ENCODE measurements around the gene GLRX2. TPM values are rescaled to one million over a fixed set of nuclear protein-coding genes. Genes with fewer than 3 reads are reported as not detected.

The GLRX2 gene
- total RNA-seq, 2 experiments from 2014 or later: 11.0 to 24.0 TPM

DNA sequence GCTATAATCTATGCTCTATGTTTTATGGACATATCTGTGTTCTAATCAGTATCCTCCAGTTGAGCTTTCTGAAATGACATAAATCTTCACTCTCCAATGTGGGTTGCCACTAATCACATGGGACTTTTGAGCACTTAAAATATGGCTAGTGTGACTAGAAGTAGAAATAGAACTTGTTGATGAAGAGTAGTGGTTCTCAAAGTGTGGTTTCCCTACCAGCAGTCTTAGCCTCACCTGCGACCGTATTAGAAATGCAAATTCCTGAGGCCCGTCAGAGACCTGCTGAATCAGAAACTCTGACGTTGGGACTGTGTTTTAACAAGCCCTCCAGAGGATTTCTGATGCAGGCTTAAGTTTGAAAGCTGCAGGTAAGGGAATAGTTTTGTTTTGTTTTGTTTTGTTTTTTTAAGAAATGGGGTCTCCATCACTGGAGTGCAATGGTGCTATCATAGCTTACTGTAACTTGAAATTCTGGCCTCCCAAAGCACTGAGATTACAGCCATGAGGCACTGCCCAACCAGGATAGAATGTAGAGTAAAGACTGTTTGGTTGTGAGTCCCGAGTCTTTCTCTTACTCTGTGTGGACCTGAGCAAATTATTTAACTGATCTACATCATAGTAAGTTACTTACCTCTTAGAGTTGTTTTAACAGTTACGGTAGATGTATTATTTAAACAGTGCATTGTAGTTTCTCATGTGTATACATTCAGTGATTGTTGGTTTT is 21.7 kb downstream of the GLRX2 start:
- H3K27ac ChIP-seq (ENCODE audit: low read depth, low read length, poor library complexity, severe bottlenecking): no peak overlapping the region
- H3K9me3 ChIP-seq (ENCODE audit: low read length): peaks cover 4% of the 10 kb centered on the region; the same call in 1 of the 2 replicates
- TF ChIP-seq EZH2phosphoT487 (IDR thresholded peaks at IDR 0.05; ENCODE audit: borderline replicate concordance, low read depth, low read length): no peak
- TF ChIP-seq, protein P1, sequence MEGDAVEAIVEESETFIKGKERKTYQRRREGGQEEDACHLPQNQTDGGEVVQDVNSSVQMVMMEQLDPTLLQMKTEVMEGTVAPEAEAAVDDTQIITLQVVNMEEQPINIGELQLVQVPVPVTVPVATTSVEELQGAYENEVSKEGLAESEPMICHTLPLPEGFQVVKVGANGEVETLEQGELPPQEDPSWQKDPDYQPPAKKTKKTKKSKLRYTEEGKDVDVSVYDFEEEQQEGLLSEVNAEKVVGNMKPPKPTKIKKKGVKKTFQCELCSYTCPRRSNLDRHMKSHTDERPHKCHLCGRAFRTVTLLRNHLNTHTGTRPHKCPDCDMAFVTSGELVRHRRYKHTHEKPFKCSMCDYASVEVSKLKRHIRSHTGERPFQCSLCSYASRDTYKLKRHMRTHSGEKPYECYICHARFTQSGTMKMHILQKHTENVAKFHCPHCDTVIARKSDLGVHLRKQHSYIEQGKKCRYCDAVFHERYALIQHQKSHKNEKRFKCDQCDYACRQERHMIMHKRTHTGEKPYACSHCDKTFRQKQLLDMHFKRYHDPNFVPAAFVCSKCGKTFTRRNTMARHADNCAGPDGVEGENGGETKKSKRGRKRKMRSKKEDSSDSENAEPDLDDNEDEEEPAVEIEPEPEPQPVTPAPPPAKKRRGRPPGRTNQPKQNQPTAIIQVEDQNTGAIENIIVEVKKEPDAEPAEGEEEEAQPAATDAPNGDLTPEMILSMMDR (conservative IDR thresholded peaks at IDR 0.05; ENCODE audit: low read length): no peak
- BruUV-seq (replicated peaks): no TSS peak
- no peak overlapping the region for H3K4me3 ChIP-seq (ENCODE audit: low read depth, low read length, poor library complexity, severe bottlenecking)
- H3K4me2 ChIP-seq (ENCODE audit: low read length): no peak overlapping the region
- CTCF ChIA-PET (ENCODE audit: unreplicated experiment): no interaction called here
- intact Hi-C loops (cut with micrococcal nuclease; ENCODE audit: unreplicated experiment): no loop called here
- no peaks in the 10 kb centered on the region for H3K4me1 ChIP-seq (ENCODE audit: insufficient read depth, low read length, poor library complexity, severe bottlenecking)
- POLR2A ChIA-PET: interaction anchor here (1.1 to 4.2 kb wide), 6 partner anchors 10 to 43 kb away, joined by 3 to 18 read pairs (median 6); partner anchors contain the start of gene GLRX2
- peaks cover 86% of the 10 kb centered on the region for H3K36me3 ChIP-seq (ENCODE audit: insufficient read depth, low read length)
- no peak for DNase-seq (ENCODE audit: low spot score)
- no peaks in the 10 kb centered on the region for H3K79me2 ChIP-seq (ENCODE audit: insufficient read depth, low read depth, low read length)
- H3K9me2 ChIP-seq (ENCODE audit: insufficient read depth, low read length): no peaks in the 10 kb centered on the region
- no peaks in the 10 kb centered on the region for H4K20me1 ChIP-seq (ENCODE audit: insufficient read depth, low read length)
- H2AFZ ChIP-seq (ENCODE audit: low read length): no peak overlapping the region

DNA sequence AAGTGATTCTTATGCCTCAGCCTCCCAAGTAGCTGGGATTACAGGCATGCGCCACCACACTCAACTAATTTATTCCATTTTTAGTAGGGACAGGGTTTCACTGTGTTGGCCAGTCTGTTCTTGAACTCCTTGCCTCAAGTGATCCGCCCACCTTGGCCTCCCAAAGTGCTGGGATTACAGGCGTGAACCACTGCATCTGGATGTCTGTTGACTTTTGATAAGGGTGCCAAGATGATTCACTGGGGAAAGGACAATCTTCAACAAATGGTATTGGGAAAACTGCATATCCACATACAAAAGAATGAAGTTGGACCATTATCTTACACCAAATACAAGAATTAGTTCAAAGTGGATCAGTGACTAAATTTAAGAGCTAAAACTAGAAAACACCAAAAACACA is 26.0 kb downstream of the GLRX2 start:
- Histone ChIP-seq H3K4me1 (ENCODE audit: insufficient read depth, low read length, poor library complexity, severe bottlenecking) (no peaks in the 10 kb centered on the region), H3K27ac (ENCODE audit: low read depth, low read length, poor library complexity, severe bottlenecking) (no peak overlapping the region), H3K9me3 (ENCODE audit: low read length) (peaks cover 24% of the 10 kb centered on the region; the same call in 1 of the 2 replicates), H3K36me3 (ENCODE audit: insufficient read depth, low read length) (peaks cover 88% of the 10 kb centered on the region), H4K20me1 (ENCODE audit: insufficient read depth, low read length) (no peaks in the 10 kb centered on the region), H3K79me2 (ENCODE audit: insufficient read depth, low read depth, low read length) (peaks cover 12% of the 10 kb centered on the region; the same call in 1 of the 2 replicates), H3K4me2 (ENCODE audit: low read length) (no peak overlapping the region), H3K9me2 (ENCODE audit: insufficient read depth, low read length) (no peaks in the 10 kb centered on the region), H3K4me3 (ENCODE audit: low read depth, low read length, poor library complexity, severe bottlenecking) (no peak overlapping the region), H2AFZ (ENCODE audit: low read length) (no peak overlapping the region)
- no peak for DNase-seq (ENCODE audit: low spot score)
- intact Hi-C loops (cut with micrococcal nuclease; ENCODE audit: unreplicated experiment): no loop called here
- ChIA-PET POLR2A (interaction anchor here (0.6 to 1.0 kb wide), 4 partner anchors 28 to 69 kb away, joined by 3 to 9 read pairs (median 4); no protein-coding TSS in a partner anchor), CTCF (ENCODE audit: unreplicated experiment) (no interaction called here)
- BruUV-seq (replicated peaks): no TSS peak
- TF ChIP-seq, protein P1 (conservative IDR thresholded peaks at IDR 0.05; ENCODE audit: low read length): no peak
- TF ChIP-seq EZH2phosphoT487 (IDR thresholded peaks at IDR 0.05; ENCODE audit: borderline replicate concordance, low read depth, low read length): no peak

DNA sequence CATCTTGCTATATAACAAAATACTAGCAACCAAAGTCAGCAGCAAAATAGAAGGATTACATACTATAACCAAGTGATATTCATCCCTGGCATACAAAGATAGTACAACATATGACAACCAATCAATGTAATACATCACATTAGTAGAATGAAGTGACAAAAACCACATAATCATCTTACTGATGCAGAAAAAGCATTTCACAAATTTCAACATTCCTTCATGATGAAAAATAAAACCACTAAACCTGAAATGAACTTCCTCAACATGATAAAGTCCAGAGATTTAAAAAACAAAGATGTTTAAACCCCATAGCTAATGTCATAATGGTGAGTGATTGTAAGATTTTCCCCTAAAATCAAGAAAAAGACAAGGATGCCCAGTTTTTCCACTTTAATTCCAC is 27.2 kb downstream of the GLRX2 start:
- Histone ChIP-seq H4K20me1 (ENCODE audit: insufficient read depth, low read length) (no peaks in the 10 kb centered on the region), H3K9me2 (ENCODE audit: insufficient read depth, low read length) (no peaks in the 10 kb centered on the region), H3K4me1 (ENCODE audit: insufficient read depth, low read length, poor library complexity, severe bottlenecking) (no peaks in the 10 kb centered on the region), H3K4me2 (ENCODE audit: low read length) (no peak overlapping the region), H3K4me3 (ENCODE audit: low read depth, low read length, poor library complexity, severe bottlenecking) (no peak overlapping the region), H2AFZ (ENCODE audit: low read length) (no peak overlapping the region), H3K36me3 (ENCODE audit: insufficient read depth, low read length) (peaks cover 81% of the 10 kb centered on the region), H3K79me2 (ENCODE audit: insufficient read depth, low read depth, low read length) (peaks cover 14% of the 10 kb centered on the region; the same call in 1 of the 2 replicates), H3K9me3 (ENCODE audit: low read length) (peaks cover 24% of the 10 kb centered on the region; the same call in 1 of the 2 replicates), H3K27ac (ENCODE audit: low read depth, low read length, poor library complexity, severe bottlenecking) (no peak overlapping the region)
- TF ChIP-seq EZH2phosphoT487 (IDR thresholded peaks at IDR 0.05; ENCODE audit: borderline replicate concordance, low read depth, low read length): no peak
- TF ChIP-seq, protein P1 (conservative IDR thresholded peaks at IDR 0.05; ENCODE audit: low read length): no peak
- POLR2A ChIA-PET: no interaction called here
- no peak for DNase-seq (ENCODE audit: low spot score)
- BruUV-seq (replicated peaks): no TSS peak
- CTCF ChIA-PET (ENCODE audit: unreplicated experiment): no interaction called here
- intact Hi-C loops (cut with micrococcal nuclease; ENCODE audit: unreplicated experiment): no loop called here

Measured in OCI-LY7 (cell line).